GM12873 (cell line): Measurements from ENCODE around the gene GNG8.

Experiments used
- CTCF ChIP-seq: IDR thresholded peaks from 2 replicates; pipeline ENCODE4 v1.5.1; 2012; ENCODE audit warnings: low read depth, mild to moderate bottlenecking, moderate library complexity, low read length, control low read depth; ENCODE audit not compliant: insufficient read depth; ENCODE audit errors: missing control alignments

The GNG8 gene

GRCh38 chr19:46635920-46636761, at the start of gene GNG8:
Gene GNG8, minus strand, starts transcription at chr19:46636202. Its CDS starts 1,520 bp downstream, at chr19:46634682.
- no peak for TF ChIP-seq CTCF

GRCh38 chr19:46685189-46685588, 49.2 kb upstream of the GNG8 start:
- no peak for TF ChIP-seq CTCF

GRCh38 chr19:46678110-46678732, 42.2 kb upstream of the GNG8 start:
- TF ChIP-seq CTCF, result no peak

GRCh38 chr19:46674416-46675178, 38.6 kb upstream of the GNG8 start:
- no peak for TF ChIP-seq CTCF

GRCh38 chr19:46670813-46671212, 34.8 kb upstream of the GNG8 start:
- TF ChIP-seq CTCF, result no peak

- TF ChIP-seq CTCF, result no peak
These were observed 32.7 kb upstream of the GNG8 start for GRCh38 chr19:46668662-46669061.

- no peak for TF ChIP-seq CTCF
These were observed 29.1 kb upstream of the GNG8 start for GRCh38 chr19:46665072-46665471.
